Thoracic aorta (tissue), 2 donors: ENCODE measurements around the gene CALY. TPM values are rescaled to one million over a fixed set of nuclear protein-coding genes. Genes with fewer than 3 reads are reported as not detected.

Experiments used
- ATAC-seq: fragments of 150-250 bp; one replicate; pipeline ENCODE4 v1.8.0; 2017; ENCODE audit warnings: low read depth; ENCODE audit not compliant: insufficient number of reproducible peaks, low FRiP score
- DNase-seq: peaks from one replicate; pipeline ENCODE4 v3.0.0-alpha.2; 2020; ENCODE audit warnings: low spot score
- H3K27ac ChIP-seq, 2 donors: fragments of 200-600 bp; sonication (generic); 1 replicate in 1 of 2; 2 replicates in 1 of 2; pipeline ENCODE4 v1.5.1; 2016; ENCODE audit warnings: mild to moderate bottlenecking in 2 of 2, moderate library complexity in 2 of 2
- H3K27me3 ChIP-seq: fragments of 200-600 bp; sonication (generic); replicated peaks from 2 replicates; pipeline ENCODE4 v1.6.0; 2016; ENCODE audit warnings: mild to moderate bottlenecking; ENCODE audit not compliant: insufficient read depth
- H3K36me3 ChIP-seq: fragments of 200-600 bp; sonication (generic); one replicate; pipeline ENCODE4 v1.5.1; 2016
- H3K4me1 ChIP-seq, 2 donors: fragments of 200-600 bp; sonication (generic); 1 replicate in 1 of 2; 2 replicates in 1 of 2; pipeline versions ENCODE4 v1.5.1 to v1.6.0; 2016; ENCODE audit warnings: low read depth in 2 of 2, mild to moderate bottlenecking in 1 of 2; ENCODE audit not compliant: control insufficient read depth in 1 of 2
- H3K4me3 ChIP-seq: fragments of 200-600 bp; sonication (generic); 2 replicates; pipeline ENCODE4 v1.5.1; 2016; ENCODE audit warnings: mild to moderate bottlenecking
- H3K9me3 ChIP-seq: fragments of 200-600 bp; sonication (generic); 2 replicates; pipeline ENCODE4 v1.5.1; 2016
- total RNA-seq, 2 donors: library from RNA; depleted of rRNA; stranded (reverse); fragments of >200 nt; gene quantifications; one replicate each; pipeline versions ENCODE4 v1.1.0 to v1.2.3, GENCODE V29; 2016
- TF ChIP-seq, protein P1 (sequence below): fragments of 200-600 bp; sonication (generic); IDR thresholded peaks from one replicate; pipeline ENCODE4 v1.5.1; 2019; ENCODE audit warnings: antibody characterized with exemption

CALY gene
- total RNA-seq, 2 donors from 2014 or later = not detected

GRCh38 chr10:133336118-133336576 is 549 bp downstream of the CALY start:
- no peak for DNase-seq
- H3K9me3 ChIP-seq = no peaks in the 10 kb centered on the region
- ATAC-seq = no peak
- peaks cover 17 to 22% of the 10 kb centered on the region in 2 donors for H3K4me1 ChIP-seq
- no peak overlapping the region for H3K27ac ChIP-seq
- TF ChIP-seq, protein P1, sequence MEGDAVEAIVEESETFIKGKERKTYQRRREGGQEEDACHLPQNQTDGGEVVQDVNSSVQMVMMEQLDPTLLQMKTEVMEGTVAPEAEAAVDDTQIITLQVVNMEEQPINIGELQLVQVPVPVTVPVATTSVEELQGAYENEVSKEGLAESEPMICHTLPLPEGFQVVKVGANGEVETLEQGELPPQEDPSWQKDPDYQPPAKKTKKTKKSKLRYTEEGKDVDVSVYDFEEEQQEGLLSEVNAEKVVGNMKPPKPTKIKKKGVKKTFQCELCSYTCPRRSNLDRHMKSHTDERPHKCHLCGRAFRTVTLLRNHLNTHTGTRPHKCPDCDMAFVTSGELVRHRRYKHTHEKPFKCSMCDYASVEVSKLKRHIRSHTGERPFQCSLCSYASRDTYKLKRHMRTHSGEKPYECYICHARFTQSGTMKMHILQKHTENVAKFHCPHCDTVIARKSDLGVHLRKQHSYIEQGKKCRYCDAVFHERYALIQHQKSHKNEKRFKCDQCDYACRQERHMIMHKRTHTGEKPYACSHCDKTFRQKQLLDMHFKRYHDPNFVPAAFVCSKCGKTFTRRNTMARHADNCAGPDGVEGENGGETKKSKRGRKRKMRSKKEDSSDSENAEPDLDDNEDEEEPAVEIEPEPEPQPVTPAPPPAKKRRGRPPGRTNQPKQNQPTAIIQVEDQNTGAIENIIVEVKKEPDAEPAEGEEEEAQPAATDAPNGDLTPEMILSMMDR = no peak
- no peaks in the 10 kb centered on the region for H3K36me3 ChIP-seq
- H3K4me3 ChIP-seq = peak overlapping the region; percentile 69
- H3K27me3 ChIP-seq = peaks cover 6% of the 10 kb centered on the region

DNA sequence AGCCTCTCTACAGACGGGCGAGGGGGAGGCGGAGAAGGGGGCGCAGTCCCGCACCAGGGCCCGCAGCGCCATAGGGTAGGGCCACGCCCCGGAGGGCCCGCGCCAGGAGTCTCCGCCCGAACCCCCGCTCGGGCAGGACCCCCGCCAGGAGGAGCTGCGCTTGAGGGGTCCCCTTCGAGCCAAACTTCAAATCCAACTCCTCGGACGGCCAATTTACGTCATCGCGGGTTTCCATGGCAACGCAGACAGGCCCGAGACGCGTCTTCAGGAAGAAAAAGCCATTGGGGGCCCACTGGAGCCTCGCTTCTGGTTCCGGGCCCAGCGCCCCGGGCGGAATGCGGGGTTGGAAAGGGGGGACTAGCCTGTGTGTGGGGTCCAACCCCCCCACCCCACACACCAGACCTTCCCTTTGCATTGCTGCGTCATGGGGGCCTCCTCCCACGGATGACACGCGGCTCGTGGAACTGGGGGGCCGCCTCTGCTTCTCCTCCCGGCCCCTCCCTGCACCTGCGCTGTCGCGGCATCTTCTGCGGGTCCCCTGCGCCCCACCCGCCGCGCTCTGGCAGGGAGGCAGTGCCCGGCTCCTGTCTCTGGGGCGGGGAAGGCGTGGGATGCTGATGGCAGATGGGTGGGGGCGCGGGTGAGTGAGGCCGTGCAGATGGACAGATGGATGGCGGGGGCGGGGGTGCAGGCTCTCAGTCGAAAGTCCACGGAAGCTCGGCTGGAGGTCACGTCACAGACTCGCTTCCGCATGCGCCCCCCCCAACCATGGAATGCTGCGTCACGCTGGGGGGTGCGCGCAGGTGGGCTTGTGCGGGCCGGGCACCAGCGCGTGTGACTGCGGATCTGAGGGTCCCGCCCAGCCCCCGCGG is 1.2 kb downstream of the CALY start:
- Histone ChIP-seq H3K4me1 (peaks cover 17 to 22% of the 10 kb centered on the region in 2 donors), H3K4me3 (peak overlapping the region; percentile 69), H3K36me3 (no peaks in the 10 kb centered on the region), H3K9me3 (no peaks in the 10 kb centered on the region), H3K27me3 (peaks cover 6% of the 10 kb centered on the region), H3K27ac (no peak overlapping the region)
- no peak for ATAC-seq
- DNase-seq = no peak
- TF ChIP-seq, protein P1 = no peak

GRCh38 chr10:133334503-133335245 is 2.0 kb downstream of the CALY start:
- Histone ChIP-seq H3K4me3 (peak overlapping the region; percentile 69), H3K27me3 (peaks cover 6% of the 10 kb centered on the region), H3K36me3 (no peaks in the 10 kb centered on the region), H3K9me3 (no peaks in the 10 kb centered on the region), H3K27ac (no peak overlapping the region), H3K4me1 (peaks cover 17 to 25% of the 10 kb centered on the region in 2 donors)
- DNase-seq = no peak
- TF ChIP-seq, protein P1 = no peak
- ATAC-seq = no peak

GRCh38 chr10:133332936-133333699 is 3.6 kb downstream of the CALY start:
- H3K27ac ChIP-seq = no peak overlapping the region
- peaks cover 17 to 30% of the 10 kb centered on the region in 2 donors for H3K4me1 ChIP-seq
- no peaks in the 10 kb centered on the region for H3K36me3 ChIP-seq
- ATAC-seq (no peak), DNase-seq (no peak)
- TF ChIP-seq, protein P1 = no peak
- H3K27me3 ChIP-seq = peaks cover 6% of the 10 kb centered on the region
- H3K4me3 ChIP-seq = no peak overlapping the region
- no peaks in the 10 kb centered on the region for H3K9me3 ChIP-seq
